IPS-20b (cell line): ENCODE results near the gene NR1I3.
"Not testable (repeated sequence)": the region's sequence is repeated elsewhere in the genome, so short reads cannot be mapped to it uniquely, and the experiment has no call there.

Experiments used
- H3K27ac ChIP-seq: one replicate; pipeline ENCODE4 v1.5.1; 2013; ENCODE audit warnings: low read length
- H3K27me3 ChIP-seq: 2 replicates; pipeline ENCODE4 v1.6.1; 2013; ENCODE audit warnings: mild to moderate bottlenecking, low read length, inconsistent platforms; ENCODE audit not compliant: insufficient read depth
- H3K36me3 ChIP-seq: 2 replicates; pipeline ENCODE4 v1.6.1; 2013; ENCODE audit warnings: low read depth, mild to moderate bottlenecking, inconsistent platforms, low read length, moderate library complexity; ENCODE audit not compliant: insufficient read depth
- H3K4me1 ChIP-seq: 2 replicates; pipeline ENCODE4 v1.6.1; 2013; ENCODE audit warnings: mild to moderate bottlenecking, control low read depth, inconsistent platforms, low read length, moderate library complexity; ENCODE audit not compliant: insufficient read depth
- H3K4me3 ChIP-seq: 2 replicates; pipeline ENCODE4 v1.5.1; 2013; ENCODE audit warnings: mild to moderate bottlenecking, low read length, inconsistent platforms
- H3K9ac ChIP-seq: 2 replicates; pipeline ENCODE4 v1.6.1; 2013; ENCODE audit warnings: low read depth, mild to moderate bottlenecking, inconsistent platforms, low read length, moderate library complexity
- H3K9me3 ChIP-seq: 2 replicates; pipeline ENCODE4 v1.6.1; 2013; ENCODE audit warnings: mild to moderate bottlenecking, low read depth, low read length, inconsistent platforms; ENCODE audit not compliant: insufficient read depth

Gene NR1I3

GRCh38 chr1:161225534-161226319 lies 12.3 kb downstream of the NR1I3 start, which contains the start of gene TOMM40L:
Gene TOMM40L (plus strand): TSS chr1:161226060. CDS start chr1:161226490, 430 bp downstream.
- H3K4me1 ChIP-seq, result peaks cover 9% of the 10 kb centered on the region
- H3K36me3 ChIP-seq, result peaks cover 22% of the 10 kb centered on the region
- H3K27ac ChIP-seq, result peak within 1 kb of the TSS; percentile 33
- no peaks in the 10 kb centered on the region for H3K27me3 ChIP-seq
- no peaks in the 10 kb centered on the region for H3K9me3 ChIP-seq
- H3K9ac ChIP-seq, result peak within 1 kb of the TSS; percentile 77; the same call in 1 of the 2 replicates
- peak within 1 kb of the TSS; percentile 86 for H3K4me3 ChIP-seq

GRCh38 chr1:161225178-161225533 lies 12.8 kb downstream of the NR1I3 start:
- Histone ChIP-seq H3K9me3 (no peaks in the 10 kb centered on the region), H3K4me1 (peaks cover 9% of the 10 kb centered on the region), H3K36me3 (peaks cover 22% of the 10 kb centered on the region), H3K9ac (no peak overlapping the region), H3K4me3 (peak overlapping the region; percentile 20), H3K27ac (no peak overlapping the region), H3K27me3 (no peaks in the 10 kb centered on the region)

GRCh38 chr1:161224695-161225087 lies 13.3 kb downstream of the NR1I3 start:
- H3K4me1 ChIP-seq, H3K27ac ChIP-seq, H3K9me3 ChIP-seq, H3K9ac ChIP-seq, H3K4me3 ChIP-seq, H3K27me3 ChIP-seq: not testable (repeated sequence)
- peaks cover 18% of the 10 kb centered on the region for H3K36me3 ChIP-seq

- peaks cover 9% of the 10 kb centered on the region for H3K4me1 ChIP-seq
- no peak overlapping the region for H3K4me3 ChIP-seq
- H3K9ac ChIP-seq, result no peak overlapping the region
- H3K9me3 ChIP-seq, result no peaks in the 10 kb centered on the region
- no peaks in the 10 kb centered on the region for H3K27me3 ChIP-seq
- no peak overlapping the region for H3K27ac ChIP-seq
- H3K36me3 ChIP-seq, result peaks cover 11% of the 10 kb centered on the region
Measured at GRCh38 chr1:161223805-161224694, 14.0 kb downstream of the NR1I3 start.

GRCh38 chr1:161222175-161223019 lies 15.6 kb downstream of the NR1I3 start:
- Histone ChIP-seq H3K27me3 (no peaks in the 10 kb centered on the region), H3K36me3 (no peaks in the 10 kb centered on the region), H3K9ac (no peak overlapping the region), H3K27ac (no peak overlapping the region), H3K9me3 (no peaks in the 10 kb centered on the region), H3K4me1 (peaks cover 12% of the 10 kb centered on the region), H3K4me3 (no peak overlapping the region)

DNA sequence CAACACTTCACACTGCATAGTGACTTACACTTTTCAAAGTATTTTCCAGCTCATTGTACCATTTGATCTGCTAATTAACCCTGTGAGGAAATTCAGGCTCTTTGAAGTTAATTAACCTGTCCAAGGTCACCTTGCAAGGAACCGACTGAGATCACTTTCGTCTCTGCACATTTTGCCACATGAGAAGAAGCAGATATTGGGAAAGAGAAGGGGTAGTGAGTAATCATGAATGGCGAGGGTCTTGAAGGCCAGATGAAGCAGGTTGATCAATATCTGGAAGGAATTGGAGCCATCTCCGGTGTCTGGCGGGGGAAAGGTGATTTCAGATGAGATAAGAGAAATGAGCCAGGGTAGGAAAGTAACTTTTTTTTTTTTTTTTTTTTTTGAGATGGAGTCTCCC lies 18.0 kb downstream of the NR1I3 start:
- peaks cover 10% of the 10 kb centered on the region; the same call in 1 of the 2 replicates for H3K4me1 ChIP-seq
- no peak overlapping the region for H3K4me3 ChIP-seq
- no peaks in the 10 kb centered on the region for H3K27me3 ChIP-seq
- H3K9ac ChIP-seq, result no peak overlapping the region
- peaks cover 4% of the 10 kb centered on the region; the same call in 1 of the 2 replicates for H3K36me3 ChIP-seq
- no peak overlapping the region for H3K27ac ChIP-seq
- no peaks in the 10 kb centered on the region for H3K9me3 ChIP-seq

GRCh38 chr1:161219078-161219892 lies 18.7 kb downstream of the NR1I3 start:
- peaks cover 10% of the 10 kb centered on the region; the same call in 1 of the 2 replicates for H3K4me1 ChIP-seq
- no peaks in the 10 kb centered on the region for H3K9me3 ChIP-seq
- H3K4me3 ChIP-seq, result no peak overlapping the region
- peaks cover 12% of the 10 kb centered on the region for H3K36me3 ChIP-seq
- H3K27ac ChIP-seq, result no peak overlapping the region
- H3K27me3 ChIP-seq, result no peaks in the 10 kb centered on the region
- no peak overlapping the region for H3K9ac ChIP-seq

DNA sequence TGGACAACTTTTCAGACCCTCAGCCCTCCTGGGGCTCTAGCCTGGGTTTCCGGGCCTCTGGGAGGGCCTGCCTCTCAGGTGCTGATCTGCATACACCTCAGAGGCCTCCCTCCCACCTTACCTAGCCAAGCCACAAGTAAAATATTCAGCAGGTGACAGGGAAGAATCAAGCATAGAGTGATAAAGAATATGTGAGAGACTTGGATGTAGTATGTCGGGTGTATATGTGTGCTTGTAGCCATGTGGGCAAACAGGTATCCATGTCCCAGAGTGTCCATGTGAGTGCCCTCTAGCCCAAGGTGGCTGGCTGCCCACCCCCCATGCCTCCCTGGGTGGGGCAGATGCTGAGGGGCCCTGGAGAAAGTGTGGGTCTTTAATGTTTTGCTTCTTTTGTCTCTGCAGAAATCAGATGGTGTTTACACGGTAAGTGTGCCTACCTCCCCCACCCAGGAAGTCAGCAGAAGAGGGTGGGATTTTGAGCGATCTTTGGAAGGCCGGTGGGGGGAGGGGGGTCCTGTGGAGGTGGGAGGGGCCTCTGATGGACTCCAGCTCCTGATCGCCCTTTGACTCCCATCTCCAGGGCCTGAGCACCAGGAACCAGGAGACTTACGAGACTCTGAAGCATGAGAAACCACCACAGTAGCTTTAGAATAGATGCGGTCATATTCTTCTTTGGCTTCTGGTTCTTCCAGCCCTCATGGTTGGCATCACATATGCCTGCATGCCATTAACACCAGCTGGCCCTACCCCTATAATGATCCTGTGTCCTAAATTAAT lies 19.5 kb downstream of the NR1I3 start:
- H3K4me3 ChIP-seq, result no peak overlapping the region
- peaks cover 20% of the 10 kb centered on the region for H3K36me3 ChIP-seq
- no peaks in the 10 kb centered on the region for H3K9me3 ChIP-seq
- peak overlapping the region; percentile 7; the same call in 1 of the 2 replicates for H3K9ac ChIP-seq
- H3K27me3 ChIP-seq, result no peaks in the 10 kb centered on the region
- peaks cover 10% of the 10 kb centered on the region; the same call in 1 of the 2 replicates for H3K4me1 ChIP-seq
- H3K27ac ChIP-seq, result no peak overlapping the region

DNA sequence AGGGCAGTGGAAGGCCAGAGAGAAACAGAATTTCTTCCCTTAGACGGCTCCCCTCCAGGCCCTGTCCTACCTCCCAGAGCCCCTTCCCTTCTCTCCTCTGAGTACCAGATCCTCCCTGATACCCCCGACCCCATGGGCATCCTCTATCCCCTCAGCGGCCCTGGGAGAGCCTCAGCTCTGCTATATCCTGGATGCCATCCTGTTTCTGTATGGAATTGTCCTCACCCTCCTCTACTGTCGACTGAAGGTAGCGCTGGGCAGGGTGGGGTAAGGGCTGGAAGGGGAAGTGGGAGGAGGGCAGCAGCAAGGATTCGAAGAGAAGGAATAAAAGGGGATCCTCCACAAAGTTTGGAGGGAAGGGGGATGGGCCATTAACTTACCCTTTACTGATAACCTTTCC lies 20.2 kb downstream of the NR1I3 start:
- no peak overlapping the region for H3K9ac ChIP-seq
- H3K27ac ChIP-seq, result no peak overlapping the region
- peaks cover 10% of the 10 kb centered on the region; the same call in 1 of the 2 replicates for H3K4me1 ChIP-seq
- H3K9me3 ChIP-seq, result no peaks in the 10 kb centered on the region
- no peaks in the 10 kb centered on the region for H3K27me3 ChIP-seq
- no peak overlapping the region for H3K4me3 ChIP-seq
- H3K36me3 ChIP-seq, result peaks cover 26% of the 10 kb centered on the region
